Mesothelial cell of epicardium (in vitro differentiated cells): ENCODE data around the gene PAAF1. TPM values are rescaled to one million over a fixed set of nuclear protein-coding genes. Genes with fewer than 3 reads are reported as not detected.
A peak's percentile ranks its signal among the peaks of the same experiment; 100 is the strongest.
"Not testable (repeated sequence)": the region's sequence is repeated elsewhere in the genome, so short reads cannot be mapped to it uniquely, and the experiment has no call there.

Experiments used
- DNase-seq, 2 experiments: peaks; one replicate each; pipeline ENCODE4 v3.0.0; 2021; ENCODE audit warnings: low spot score in 2 of 2; ENCODE audit not compliant: unreplicated experiment in 2 of 2
- H3K27ac Mint-ChIP-seq: 2 replicates; pipeline ENCODE4 v1.8.0; 2021; ENCODE audit warnings: mixed read lengths
- H3K27me3 Mint-ChIP-seq: 2 replicates; pipeline ENCODE4 v1.8.0; 2021; ENCODE audit warnings: low read depth, mixed read lengths
- H3K36me3 Mint-ChIP-seq: 2 replicates; pipeline ENCODE4 v1.8.0; 2021; ENCODE audit warnings: mixed read lengths
- H3K4me1 Mint-ChIP-seq: 2 replicates; pipeline ENCODE4 v1.8.0; 2021; ENCODE audit warnings: mixed read lengths
- H3K4me3 Mint-ChIP-seq: 2 replicates; pipeline ENCODE4 v1.8.0; 2021; ENCODE audit warnings: mild to moderate bottlenecking, moderate library complexity, mixed read lengths
- H3K9me3 Mint-ChIP-seq: 2 replicates; pipeline ENCODE4 v1.8.0; 2021; ENCODE audit warnings: mixed read lengths
- total RNA-seq: library from RNA; stranded (reverse); gene quantifications from 3 replicates; pipeline ENCODE4 v1.2.1, GENCODE V29; 2021
- TF ChIP-seq, protein P1 (sequence below): fragments of 200-600 bp; sonication (generic); IDR thresholded peaks from one replicate; pipeline ENCODE4 v1.5.0; 2021; ENCODE audit warnings: antibody characterized with exemption; ENCODE audit not compliant: unreplicated experiment

PAAF1 gene
- total RNA-seq, 1 donor from 2014 or later, result 34.6 TPM

- DNase-seq, result no peak
- H3K4me3 Mint-ChIP-seq, result no peak overlapping the region
- H3K9me3 Mint-ChIP-seq, result no peaks in the 10 kb centered on the region
- no peaks in the 10 kb centered on the region for H3K4me1 Mint-ChIP-seq
- TF ChIP-seq, protein P1, sequence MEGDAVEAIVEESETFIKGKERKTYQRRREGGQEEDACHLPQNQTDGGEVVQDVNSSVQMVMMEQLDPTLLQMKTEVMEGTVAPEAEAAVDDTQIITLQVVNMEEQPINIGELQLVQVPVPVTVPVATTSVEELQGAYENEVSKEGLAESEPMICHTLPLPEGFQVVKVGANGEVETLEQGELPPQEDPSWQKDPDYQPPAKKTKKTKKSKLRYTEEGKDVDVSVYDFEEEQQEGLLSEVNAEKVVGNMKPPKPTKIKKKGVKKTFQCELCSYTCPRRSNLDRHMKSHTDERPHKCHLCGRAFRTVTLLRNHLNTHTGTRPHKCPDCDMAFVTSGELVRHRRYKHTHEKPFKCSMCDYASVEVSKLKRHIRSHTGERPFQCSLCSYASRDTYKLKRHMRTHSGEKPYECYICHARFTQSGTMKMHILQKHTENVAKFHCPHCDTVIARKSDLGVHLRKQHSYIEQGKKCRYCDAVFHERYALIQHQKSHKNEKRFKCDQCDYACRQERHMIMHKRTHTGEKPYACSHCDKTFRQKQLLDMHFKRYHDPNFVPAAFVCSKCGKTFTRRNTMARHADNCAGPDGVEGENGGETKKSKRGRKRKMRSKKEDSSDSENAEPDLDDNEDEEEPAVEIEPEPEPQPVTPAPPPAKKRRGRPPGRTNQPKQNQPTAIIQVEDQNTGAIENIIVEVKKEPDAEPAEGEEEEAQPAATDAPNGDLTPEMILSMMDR, result no peak
- peaks cover 46% of the 10 kb centered on the region for H3K36me3 Mint-ChIP-seq
- H3K27ac Mint-ChIP-seq, result no peak overlapping the region
- no peaks in the 10 kb centered on the region for H3K27me3 Mint-ChIP-seq
Measured at GRCh38 chr11:73929388-73929787, 52.6 kb downstream of the PAAF1 start.

GRCh38 chr11:73931039-73931645 lies 54.3 kb downstream of the PAAF1 start:
- DNase-seq, result no peak
- peak overlapping the region; percentile 72 for H3K27ac Mint-ChIP-seq

DNA sequence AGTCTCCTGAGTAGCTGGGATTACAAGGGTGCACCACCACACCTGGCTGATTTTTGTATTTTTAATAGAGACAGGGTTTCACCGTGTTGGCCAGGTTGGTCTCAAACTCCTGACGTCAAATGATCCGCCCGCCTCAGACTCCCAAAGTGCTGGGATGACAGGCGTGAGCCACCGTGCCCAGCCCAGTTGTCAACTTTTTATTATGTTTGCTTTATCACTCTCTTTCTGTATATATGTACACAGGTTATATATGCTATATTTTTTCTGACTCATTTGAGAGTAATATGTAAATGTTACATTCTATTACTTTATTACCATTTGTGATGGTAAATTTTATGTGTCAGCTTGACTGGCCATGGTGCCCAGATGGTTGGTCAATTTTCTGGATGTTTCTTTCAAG lies 55.2 kb downstream of the PAAF1 start:
- Mint-ChIP-seq H3K4me3 (no peak overlapping the region), H3K4me1 (no peaks in the 10 kb centered on the region), H3K36me3 (peaks cover 41% of the 10 kb centered on the region), H3K27me3 (no peaks in the 10 kb centered on the region), H3K27ac (no peak overlapping the region), H3K9me3 (no peaks in the 10 kb centered on the region)
- DNase-seq, result no peak
- TF ChIP-seq, protein P1, result no peak

More at GRCh38 chr11:73931039-73931645, 54.3 kb downstream of the PAAF1 start:
- Mint-ChIP-seq H3K4me3 (no peak overlapping the region), H3K27me3 (no peaks in the 10 kb centered on the region), H3K36me3 (peaks cover 45% of the 10 kb centered on the region), H3K9me3 (no peaks in the 10 kb centered on the region), H3K4me1 (no peaks in the 10 kb centered on the region)
- TF ChIP-seq, protein P1, result no peak

DNA sequence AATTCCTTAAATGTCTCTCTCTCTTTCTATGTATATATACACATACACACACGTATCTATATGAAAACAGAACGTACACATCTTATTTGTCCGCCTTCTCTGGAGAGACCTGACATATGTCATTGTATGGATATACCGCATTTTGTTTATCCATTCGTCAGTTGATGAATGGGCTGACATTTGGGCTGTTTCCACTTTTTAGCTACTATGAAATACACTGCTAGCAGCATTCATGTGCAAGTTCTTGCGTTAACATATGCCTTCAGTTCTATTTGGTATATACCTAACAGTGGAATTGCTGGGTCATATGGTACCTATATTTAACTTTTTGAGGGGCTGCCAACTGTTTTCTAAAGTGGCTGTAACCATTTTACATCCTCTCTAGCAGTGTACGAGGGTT lies 56.0 kb downstream of the PAAF1 start:
- TF ChIP-seq, protein P1, result no peak

GRCh38 chr11:73936047-73936446 lies 59.2 kb downstream of the PAAF1 start:
- H3K4me3 Mint-ChIP-seq, DNase-seq, H3K4me1 Mint-ChIP-seq, H3K27ac Mint-ChIP-seq, H3K27me3 Mint-ChIP-seq: not testable (repeated sequence)
- Mint-ChIP-seq H3K9me3 (peaks cover 23% of the 10 kb centered on the region), H3K36me3 (peaks cover 39% of the 10 kb centered on the region)

More for the DNA sequence above, 56.0 kb downstream of the PAAF1 start:
- Mint-ChIP-seq H3K4me3 (no peak overlapping the region), H3K27me3 (no peaks in the 10 kb centered on the region), H3K27ac (no peak overlapping the region), H3K4me1 (no peaks in the 10 kb centered on the region), H3K36me3 (peaks cover 33% of the 10 kb centered on the region), H3K9me3 (no peaks in the 10 kb centered on the region)
- no peak for DNase-seq

DNA sequence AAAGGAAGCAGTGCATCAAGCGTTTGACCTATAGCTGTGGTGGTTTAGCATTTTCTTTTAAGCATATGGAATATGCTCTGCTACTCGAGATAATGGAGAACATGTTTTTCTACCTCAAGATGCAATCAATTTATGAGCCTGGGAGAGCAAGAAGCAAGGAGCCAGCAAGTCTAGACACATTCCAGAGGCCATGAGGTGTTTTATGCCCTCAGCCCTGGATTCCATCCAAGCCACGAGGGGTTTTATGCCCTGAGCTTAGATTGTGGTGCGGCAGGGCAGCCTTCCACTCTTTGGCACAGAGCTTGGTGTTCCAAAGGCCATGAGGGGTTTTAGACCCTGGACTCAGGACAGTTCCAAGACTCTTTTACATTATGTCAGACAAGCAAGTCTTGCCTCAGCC lies 62.3 kb downstream of the PAAF1 start:
- Mint-ChIP-seq H3K4me1 (no peaks in the 10 kb centered on the region), H3K4me3 (no peak overlapping the region), H3K27me3 (no peaks in the 10 kb centered on the region), H3K27ac (no peak overlapping the region), H3K36me3 (peaks cover 36% of the 10 kb centered on the region), H3K9me3 (peaks cover 36% of the 10 kb centered on the region)
- TF ChIP-seq, protein P1, result no peak
- DNase-seq, result no peak
